ENCODE data around the gene TAF4B.
"Not testable (repeated sequence)": the region's sequence is repeated elsewhere in the genome, so short reads cannot be mapped to it uniquely, and the experiment has no call there.

Gene TAF4B

GRCh38 chr18:26242392-26242791 lies 16.1 kb downstream of the TAF4B start:
- FAIRE-seq: not testable (repeated sequence)

- FAIRE-seq: not testable (repeated sequence)
These were observed 19.2 kb downstream of the TAF4B start for GRCh38 chr18:26245434-26245833.

GRCh38 chr18:26252411-26252810 lies 26.2 kb downstream of the TAF4B start:
- FAIRE-seq: no peak

- FAIRE-seq: not testable (repeated sequence)
These were observed 28.6 kb downstream of the TAF4B start for GRCh38 chr18:26254808-26255207.

- no peak for FAIRE-seq
These were observed 29.7 kb downstream of the TAF4B start for GRCh38 chr18:26255695-26256622.

DNA sequence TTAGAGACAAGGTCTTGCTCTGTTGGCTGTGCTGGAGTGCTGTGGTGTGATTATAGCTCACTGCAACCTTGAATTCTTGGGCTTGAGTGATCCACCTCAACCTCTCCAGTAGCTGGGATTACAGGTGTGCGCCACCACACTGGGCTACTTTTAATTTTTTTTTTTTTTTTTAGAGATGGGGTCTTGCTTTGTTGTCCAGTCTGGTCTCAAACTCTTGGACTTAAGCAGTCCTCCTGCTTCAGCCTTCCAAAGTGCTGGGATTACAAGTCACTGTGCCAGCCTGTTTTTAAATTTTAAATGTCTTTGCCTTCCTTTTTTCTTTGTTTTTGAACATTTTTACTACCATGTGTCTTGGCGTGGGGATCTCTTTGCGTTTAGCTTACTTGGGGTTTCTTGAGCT lies 32.5 kb downstream of the TAF4B start:
- FAIRE-seq: no peak

DNA sequence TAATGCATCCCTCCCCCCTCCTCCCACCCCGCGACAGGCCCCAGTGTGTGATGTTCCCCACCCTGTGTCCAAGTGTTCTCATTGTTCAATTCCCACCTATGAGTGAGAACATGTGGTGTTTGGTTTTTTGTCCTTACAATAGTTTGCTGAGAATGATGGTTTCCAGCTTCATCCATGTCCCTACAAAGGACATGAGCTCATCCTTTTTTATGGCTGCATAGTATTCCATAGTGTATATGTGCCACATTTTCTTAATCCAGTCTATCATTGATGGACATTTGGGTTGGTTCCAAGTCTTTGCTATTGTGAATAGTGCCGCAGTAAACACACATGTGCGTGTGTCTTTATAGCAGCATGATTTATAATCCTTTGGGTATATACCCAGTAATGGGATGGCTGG lies 33.2 kb downstream of the TAF4B start:
- FAIRE-seq: not testable (repeated sequence)

GRCh38 chr18:26262156-26262555 lies 35.9 kb downstream of the TAF4B start:
- FAIRE-seq: no peak

GRCh38 chr18:26267357-26267930 lies 41.2 kb downstream of the TAF4B start:
- FAIRE-seq: no peak

GRCh38 chr18:26268454-26268853 lies 42.2 kb downstream of the TAF4B start:
- FAIRE-seq: no peak

DNA sequence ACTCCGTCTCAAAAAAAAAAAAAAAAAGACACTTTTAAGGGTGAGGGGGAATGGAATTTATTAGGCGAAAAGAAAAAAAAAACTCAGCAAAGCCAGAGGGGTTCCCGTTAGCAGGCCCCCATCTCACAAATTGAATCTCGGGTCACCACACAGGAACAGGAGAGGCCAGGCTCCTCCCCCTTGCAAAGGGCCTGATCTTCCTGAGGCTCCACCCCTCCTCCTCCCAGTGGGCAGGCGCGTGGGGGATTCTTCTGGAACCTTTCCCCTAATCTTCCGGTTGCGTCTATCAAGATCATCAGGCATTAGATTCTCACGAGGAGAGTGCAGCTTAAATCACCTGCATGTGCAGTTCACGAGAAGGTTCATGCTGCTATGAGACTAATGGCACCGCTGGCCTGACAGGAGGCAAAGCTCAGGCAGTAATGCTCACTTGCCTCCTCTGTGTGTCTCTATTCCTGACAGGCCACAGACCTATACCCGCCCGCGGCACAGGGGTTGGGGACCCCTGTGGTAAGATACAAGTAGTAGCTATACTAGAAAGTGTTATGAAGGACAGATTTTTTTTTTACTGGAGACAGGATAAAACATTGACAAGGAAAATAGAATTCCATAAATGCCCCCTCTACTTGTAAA lies 45.8 kb downstream of the TAF4B start:
- FAIRE-seq: no peak

DNA sequence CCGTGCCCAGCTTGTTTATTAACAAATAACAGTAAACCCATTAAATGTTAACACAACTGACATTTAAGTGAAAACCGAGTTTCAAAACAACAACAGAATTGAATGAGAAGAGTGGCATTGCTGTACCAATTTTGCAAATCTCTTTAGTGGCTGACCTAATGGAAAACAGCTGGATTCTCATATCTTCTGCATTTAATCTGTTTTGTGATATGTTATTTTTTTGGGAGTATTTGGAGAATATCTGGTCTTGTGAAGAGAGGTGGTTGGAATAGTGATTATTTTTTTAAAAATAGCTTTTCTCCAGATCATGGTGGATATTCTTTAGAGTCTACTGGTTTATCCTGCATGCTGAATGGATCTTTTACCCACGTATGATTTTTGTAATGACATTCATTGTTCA lies 51.1 kb downstream of the TAF4B start:
- FAIRE-seq: no peak

GRCh38 chr18:26279428-26279827 lies 53.2 kb downstream of the TAF4B start:
- FAIRE-seq: no peak

DNA sequence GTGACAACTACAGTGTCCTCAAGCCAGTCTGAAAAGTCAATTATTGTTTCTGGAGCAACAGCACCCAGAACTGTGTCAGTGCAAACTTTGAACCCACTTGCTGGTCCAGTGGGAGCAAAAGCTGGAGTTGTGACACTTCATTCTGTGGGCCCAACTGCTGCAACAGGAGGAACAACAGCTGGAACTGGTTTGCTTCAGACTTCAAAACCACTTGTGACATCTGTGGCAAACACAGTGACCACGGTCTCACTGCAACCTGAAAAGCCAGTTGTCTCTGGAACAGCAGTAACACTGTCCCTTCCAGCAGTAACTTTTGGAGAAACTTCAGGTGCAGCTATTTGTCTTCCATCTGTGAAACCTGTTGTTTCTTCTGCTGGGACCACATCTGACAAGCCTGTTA lies 59.8 kb downstream of the TAF4B start:
- FAIRE-seq: no peak

DNA sequence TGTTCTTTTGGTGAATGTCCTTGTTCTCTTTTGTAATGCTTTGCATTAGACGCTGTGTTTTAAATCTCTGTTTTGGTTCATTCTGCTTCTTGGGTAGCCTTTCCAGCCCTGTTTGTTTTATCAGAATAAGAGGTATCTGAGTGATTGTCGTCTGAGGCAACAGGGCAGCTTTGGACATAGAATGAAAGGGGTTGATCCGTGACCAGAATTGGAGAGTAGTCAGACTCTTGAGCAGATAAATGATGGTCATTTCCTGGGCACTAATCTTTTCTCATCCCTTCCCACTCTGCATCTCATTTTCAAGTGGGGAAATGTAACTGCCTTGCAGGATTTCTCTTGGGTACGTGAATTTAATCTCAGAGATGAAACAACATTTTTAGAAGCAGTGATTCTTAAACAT lies 61.4 kb downstream of the TAF4B start:
- no peak for FAIRE-seq

DNA sequence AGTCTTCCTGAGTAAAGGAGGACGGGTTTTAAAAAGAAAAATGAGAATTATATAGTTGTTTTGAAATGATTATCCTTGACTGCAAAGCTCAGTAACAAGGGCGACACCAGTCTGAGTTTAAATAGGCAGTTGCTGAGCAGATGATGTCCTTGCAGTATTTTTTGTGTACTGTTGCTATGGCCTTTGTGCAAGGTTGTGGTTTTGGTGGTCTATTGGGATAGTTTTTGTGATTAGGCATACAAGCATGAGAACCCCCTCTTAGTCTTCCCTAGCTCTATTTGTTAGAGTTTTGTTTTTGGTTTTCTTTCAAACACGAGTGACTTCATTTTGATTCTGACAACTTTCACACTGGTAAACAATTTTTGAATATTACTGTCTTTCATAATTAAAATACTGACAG lies 64.1 kb downstream of the TAF4B start:
- FAIRE-seq: no peak

DNA sequence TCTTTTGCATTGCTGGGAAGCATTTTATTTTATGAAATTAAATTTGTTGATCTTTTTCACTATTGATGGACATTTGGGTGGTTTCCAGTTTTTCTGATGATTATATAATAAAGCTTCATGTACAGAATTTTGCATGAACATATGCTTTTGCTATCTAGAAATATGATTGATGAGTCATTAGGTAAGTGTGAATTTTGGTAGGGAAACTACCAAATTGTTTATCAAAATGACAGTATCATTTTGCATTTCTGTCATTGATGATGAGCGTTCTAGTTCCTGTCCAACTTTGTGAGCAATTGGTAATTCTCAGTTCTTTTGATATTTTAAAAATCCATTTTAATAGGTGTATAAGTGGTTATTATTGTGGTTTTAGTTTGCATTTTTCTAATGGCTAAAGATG lies 67.7 kb downstream of the TAF4B start:
- FAIRE-seq: no peak

GRCh38 chr18:26298107-26298506 lies 71.9 kb downstream of the TAF4B start:
- FAIRE-seq: no peak

- no peak for FAIRE-seq
These were observed 75.4 kb downstream of the TAF4B start for GRCh38 chr18:26301681-26302080.

DNA sequence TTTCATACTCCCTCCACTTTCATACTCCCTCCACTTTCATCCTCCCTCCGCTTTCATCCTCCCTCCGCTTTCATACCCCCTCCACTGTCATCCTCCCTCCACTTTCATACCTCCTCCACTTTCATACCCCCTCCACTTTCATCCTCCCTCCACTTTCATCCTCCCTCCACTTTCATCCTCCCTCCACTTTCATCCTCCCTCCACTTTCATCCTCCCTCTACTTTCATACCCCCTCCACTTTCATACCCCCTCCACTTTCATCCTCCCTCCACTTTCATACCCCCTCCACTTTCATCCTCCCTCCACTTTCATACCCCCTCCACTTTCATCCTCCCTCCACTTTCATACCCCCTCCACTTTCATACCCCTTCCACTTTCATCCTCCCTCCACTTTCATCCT lies 77.0 kb downstream of the TAF4B start:
- FAIRE-seq: not testable (repeated sequence)

- FAIRE-seq: no peak
These were observed 78.3 kb downstream of the TAF4B start for GRCh38 chr18:26304511-26304910.

GRCh38 chr18:26307161-26307773 lies 81.0 kb downstream of the TAF4B start:
- FAIRE-seq: peak; percentile 97

GRCh38 chr18:26309281-26309680 lies 83.0 kb downstream of the TAF4B start:
- FAIRE-seq: peak; percentile 57

DNA sequence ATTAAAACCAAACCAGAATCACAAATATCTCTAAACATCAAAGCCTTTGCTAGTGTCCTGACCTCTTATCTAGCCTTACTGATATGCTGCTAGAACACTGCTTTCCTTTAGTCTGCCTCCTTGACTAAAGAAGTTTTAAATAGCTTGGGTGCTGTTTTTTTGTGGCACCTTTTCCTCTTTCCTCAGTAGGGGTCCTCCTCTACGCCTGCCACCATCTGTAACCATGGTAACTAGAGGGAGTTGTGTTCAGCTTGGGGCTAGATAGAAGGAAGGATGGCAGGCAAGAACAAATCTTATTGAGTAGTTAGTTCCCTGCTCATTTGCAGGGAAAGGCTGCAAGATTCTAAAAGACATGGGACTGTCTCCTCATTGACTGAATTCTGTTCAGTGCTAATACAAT lies 86.0 kb downstream of the TAF4B start:
- no peak for FAIRE-seq

All from A204.1 (cell line).